ENCODE results near the gene RAB11FIP2.

GRCh38 chr10:118036281-118036875, 10.4 kb downstream of the RAB11FIP2 start:
- TF ChIP-seq, protein P1, sequence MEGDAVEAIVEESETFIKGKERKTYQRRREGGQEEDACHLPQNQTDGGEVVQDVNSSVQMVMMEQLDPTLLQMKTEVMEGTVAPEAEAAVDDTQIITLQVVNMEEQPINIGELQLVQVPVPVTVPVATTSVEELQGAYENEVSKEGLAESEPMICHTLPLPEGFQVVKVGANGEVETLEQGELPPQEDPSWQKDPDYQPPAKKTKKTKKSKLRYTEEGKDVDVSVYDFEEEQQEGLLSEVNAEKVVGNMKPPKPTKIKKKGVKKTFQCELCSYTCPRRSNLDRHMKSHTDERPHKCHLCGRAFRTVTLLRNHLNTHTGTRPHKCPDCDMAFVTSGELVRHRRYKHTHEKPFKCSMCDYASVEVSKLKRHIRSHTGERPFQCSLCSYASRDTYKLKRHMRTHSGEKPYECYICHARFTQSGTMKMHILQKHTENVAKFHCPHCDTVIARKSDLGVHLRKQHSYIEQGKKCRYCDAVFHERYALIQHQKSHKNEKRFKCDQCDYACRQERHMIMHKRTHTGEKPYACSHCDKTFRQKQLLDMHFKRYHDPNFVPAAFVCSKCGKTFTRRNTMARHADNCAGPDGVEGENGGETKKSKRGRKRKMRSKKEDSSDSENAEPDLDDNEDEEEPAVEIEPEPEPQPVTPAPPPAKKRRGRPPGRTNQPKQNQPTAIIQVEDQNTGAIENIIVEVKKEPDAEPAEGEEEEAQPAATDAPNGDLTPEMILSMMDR (IDR thresholded peaks at IDR 0.05) = no peak
- TF ChIP-seq POLR2A (IDR thresholded peaks at IDR 0.05) (no peak), POLR2AphosphoS5 (IDR thresholded peaks at IDR 0.05) (no peak), EP300 (IDR thresholded peaks at IDR 0.05) (no peak)
